ENCODE results near the gene SLC12A4.

The SLC12A4 gene

GRCh38 chr16:67949645-67950044, 18.8 kb downstream of the SLC12A4 start:
- no peak for DNase-seq (ENCODE audit: low spot score)
- TF ChIP-seq CTCF (IDR thresholded peaks at IDR 0.05; ENCODE audit: extremely low read depth, missing control alignments) = no peak

GRCh38 chr16:67948015-67948414, 20.4 kb downstream of the SLC12A4 start:
- TF ChIP-seq CTCF (IDR thresholded peaks at IDR 0.05; ENCODE audit: extremely low read depth, missing control alignments) = no peak
- no peak for DNase-seq (ENCODE audit: low spot score)

- DNase-seq (ENCODE audit: low spot score) = no peak
- TF ChIP-seq CTCF (IDR thresholded peaks at IDR 0.05; ENCODE audit: extremely low read depth, missing control alignments) = no peak
Measured at GRCh38 chr16:67946966-67947558, 21.4 kb downstream of the SLC12A4 start.

- TF ChIP-seq CTCF (IDR thresholded peaks at IDR 0.05; ENCODE audit: extremely low read depth, missing control alignments) = no peak
- no peak for DNase-seq (ENCODE audit: low spot score)
Measured at GRCh38 chr16:67946128-67946569, 22.3 kb downstream of the SLC12A4 start.

- no peak for TF ChIP-seq CTCF (IDR thresholded peaks at IDR 0.05; ENCODE audit: extremely low read depth, missing control alignments)
Measured at GRCh38 chr16:67945392-67945933, 23.0 kb downstream of the SLC12A4 start.

GRCh38 chr16:67944690-67945391, 23.6 kb downstream of the SLC12A4 start:
- no peak for DNase-seq (ENCODE audit: low spot score)
- no peak for TF ChIP-seq CTCF (IDR thresholded peaks at IDR 0.05; ENCODE audit: extremely low read depth, missing control alignments)

More at GRCh38 chr16:67945392-67945933, 23.0 kb downstream of the SLC12A4 start:
- DNase-seq (ENCODE audit: low spot score) = no peak

All from GM20000 (cell line).